Epithelial cell of proximal tubule (primary cell): ENCODE results near the gene C13orf46. TPM values are rescaled to one million over a fixed set of nuclear protein-coding genes. Genes with fewer than 3 reads are reported as not detected.

Experiments used
- DNase-seq: peaks from one replicate; pipeline ENCODE4 v3.0.0-alpha.2; 2011; ENCODE audit warnings: low read depth
- H3K4me3 ChIP-seq: 2 replicates; pipeline ENCODE4 v1.5.1; 2011; ENCODE audit warnings: low read depth, mild to moderate bottlenecking, low read length
- total RNA-seq: library from RNA; depleted of rRNA; stranded (reverse); fragments of >200 nt; gene quantifications from 2 replicates; pipeline ENCODE4 v1.2.3, GENCODE V29; 2015
- TF ChIP-seq, protein P1 (sequence below): conservative IDR thresholded peaks from 2 replicates; pipeline ENCODE4 v1.5.1; 2012; ENCODE audit warnings: low read depth, mild to moderate bottlenecking, low read length

Gene C13orf46
- total RNA-seq, 1 donor from 2014 or later = not detected

DNA sequence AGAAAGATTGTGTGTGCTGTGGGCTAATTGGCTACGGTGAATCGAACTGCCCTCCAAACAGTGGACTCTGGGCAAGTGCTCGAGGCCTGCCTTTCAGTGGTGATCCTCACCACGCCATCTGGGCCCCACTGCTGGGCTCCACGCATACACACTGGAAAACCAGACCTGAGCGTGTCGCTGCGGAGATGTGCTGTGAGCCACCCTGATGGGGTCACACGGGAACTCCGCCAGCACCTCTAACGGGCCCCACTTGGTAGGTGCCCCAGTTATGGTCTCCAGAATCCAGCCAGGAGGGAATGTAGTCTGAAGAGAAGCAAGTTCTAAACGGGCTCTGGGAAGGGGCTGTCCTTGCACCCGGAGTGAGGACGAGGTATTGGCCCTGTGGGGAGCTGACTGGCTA, 39.3 kb downstream of the C13orf46 start:
- TF ChIP-seq, protein P1, sequence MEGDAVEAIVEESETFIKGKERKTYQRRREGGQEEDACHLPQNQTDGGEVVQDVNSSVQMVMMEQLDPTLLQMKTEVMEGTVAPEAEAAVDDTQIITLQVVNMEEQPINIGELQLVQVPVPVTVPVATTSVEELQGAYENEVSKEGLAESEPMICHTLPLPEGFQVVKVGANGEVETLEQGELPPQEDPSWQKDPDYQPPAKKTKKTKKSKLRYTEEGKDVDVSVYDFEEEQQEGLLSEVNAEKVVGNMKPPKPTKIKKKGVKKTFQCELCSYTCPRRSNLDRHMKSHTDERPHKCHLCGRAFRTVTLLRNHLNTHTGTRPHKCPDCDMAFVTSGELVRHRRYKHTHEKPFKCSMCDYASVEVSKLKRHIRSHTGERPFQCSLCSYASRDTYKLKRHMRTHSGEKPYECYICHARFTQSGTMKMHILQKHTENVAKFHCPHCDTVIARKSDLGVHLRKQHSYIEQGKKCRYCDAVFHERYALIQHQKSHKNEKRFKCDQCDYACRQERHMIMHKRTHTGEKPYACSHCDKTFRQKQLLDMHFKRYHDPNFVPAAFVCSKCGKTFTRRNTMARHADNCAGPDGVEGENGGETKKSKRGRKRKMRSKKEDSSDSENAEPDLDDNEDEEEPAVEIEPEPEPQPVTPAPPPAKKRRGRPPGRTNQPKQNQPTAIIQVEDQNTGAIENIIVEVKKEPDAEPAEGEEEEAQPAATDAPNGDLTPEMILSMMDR = no peak
- no peak overlapping the region for H3K4me3 ChIP-seq

DNA sequence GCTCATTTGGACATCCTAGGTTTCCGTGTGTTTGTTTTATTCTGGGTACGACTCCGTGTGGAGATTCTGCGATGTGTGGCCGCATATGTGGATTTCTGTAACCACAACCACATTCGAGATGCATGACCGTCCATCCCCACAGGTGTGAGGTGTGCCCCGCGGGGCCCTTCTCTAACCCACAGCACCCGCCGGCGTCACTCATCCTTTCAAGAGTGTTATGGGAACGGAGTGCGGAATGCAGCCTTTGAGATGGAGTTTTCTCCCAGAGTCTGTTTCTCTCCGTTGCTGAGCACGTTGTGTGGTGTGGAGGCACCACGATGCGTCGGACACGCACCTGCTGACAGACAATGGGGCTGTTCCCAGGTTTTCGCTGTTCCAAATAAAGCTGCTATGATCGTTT, 40.0 kb downstream of the C13orf46 start:
- DNase-seq = no peak
- H3K4me3 ChIP-seq = no peak overlapping the region
- TF ChIP-seq, protein P1 = no peak

More for the DNA sequence above, 39.3 kb downstream of the C13orf46 start:
- DNase-seq = no peak

DNA sequence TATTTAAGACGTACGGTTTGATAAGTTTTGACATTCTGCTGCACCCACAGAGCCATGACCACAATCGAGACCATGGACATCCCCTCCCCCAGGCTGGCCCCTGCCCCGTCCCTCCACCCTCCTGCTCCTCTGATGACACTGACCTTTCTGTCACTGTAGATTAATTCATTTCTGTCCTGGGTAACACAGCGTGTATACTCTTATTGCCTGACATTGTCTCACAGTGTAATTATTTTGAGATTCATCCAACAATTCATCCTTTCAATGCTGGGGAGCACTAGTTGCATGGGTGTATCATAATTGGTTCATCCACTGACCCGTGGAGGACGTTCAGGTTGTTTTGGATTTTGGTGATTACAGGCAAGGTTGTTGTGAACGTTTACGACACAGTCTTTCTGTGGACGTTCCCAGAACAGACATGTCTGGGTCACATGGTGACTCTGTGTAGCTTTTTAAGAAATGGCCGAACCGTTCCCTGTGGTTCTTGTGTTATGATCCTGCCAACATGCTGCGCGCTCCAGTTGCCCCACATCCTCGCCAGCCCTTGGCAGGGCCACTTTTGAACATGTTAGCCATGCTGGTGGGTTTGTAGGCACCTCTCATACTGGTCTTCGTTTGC, 41.9 kb downstream of the C13orf46 start:
- H3K4me3 ChIP-seq = no peak overlapping the region
- no peak for DNase-seq
- TF ChIP-seq, protein P1 = no peak

DNA sequence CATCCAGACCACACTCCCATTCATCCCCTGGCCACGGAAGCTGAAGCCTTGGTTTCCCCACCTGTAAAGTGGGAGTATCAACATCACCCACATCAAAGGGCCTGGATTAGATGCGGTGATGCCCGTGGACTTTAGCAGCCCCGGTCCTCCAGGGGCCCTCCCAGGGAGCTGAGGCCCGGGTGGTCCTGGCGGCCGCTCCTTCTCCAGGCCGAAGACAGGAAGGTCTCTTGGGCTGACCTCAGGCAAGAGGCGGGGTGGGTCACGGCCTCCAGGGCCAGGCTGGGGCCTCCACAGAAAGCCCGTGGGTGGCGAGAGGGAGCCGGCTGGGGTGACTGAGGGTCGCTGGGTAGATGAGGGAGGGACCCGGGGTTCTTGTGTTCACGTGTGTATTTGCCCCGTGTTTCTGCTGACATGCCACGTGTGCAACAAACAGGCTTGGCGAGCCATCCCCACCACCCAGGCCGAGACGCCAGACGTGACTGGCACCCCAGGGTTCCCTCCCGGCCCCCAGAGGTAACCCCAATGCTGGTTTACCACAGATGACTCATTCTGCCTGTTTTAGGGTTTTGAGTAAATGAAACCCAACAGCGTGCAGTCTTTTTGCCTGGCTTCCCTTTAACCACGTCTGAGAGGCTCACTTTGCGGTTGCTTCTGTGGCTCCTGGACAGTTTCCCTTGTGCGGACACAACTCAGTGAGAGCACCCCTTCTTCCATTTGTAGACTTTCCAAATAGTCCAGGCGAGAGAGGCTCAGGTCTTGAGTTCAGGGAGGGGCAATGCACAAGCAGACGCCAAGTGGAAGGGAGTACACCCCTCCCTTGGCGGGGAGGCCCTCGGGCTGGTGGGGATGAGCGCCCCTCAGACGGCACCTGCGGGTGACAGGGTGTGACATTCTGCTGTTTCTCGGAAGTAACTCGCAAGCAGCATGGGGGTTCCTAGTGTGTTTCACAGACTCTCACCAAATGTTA, 42.9 kb downstream of the C13orf46 start:
- DNase-seq = no peak
- TF ChIP-seq, protein P1 = no peak

DNA sequence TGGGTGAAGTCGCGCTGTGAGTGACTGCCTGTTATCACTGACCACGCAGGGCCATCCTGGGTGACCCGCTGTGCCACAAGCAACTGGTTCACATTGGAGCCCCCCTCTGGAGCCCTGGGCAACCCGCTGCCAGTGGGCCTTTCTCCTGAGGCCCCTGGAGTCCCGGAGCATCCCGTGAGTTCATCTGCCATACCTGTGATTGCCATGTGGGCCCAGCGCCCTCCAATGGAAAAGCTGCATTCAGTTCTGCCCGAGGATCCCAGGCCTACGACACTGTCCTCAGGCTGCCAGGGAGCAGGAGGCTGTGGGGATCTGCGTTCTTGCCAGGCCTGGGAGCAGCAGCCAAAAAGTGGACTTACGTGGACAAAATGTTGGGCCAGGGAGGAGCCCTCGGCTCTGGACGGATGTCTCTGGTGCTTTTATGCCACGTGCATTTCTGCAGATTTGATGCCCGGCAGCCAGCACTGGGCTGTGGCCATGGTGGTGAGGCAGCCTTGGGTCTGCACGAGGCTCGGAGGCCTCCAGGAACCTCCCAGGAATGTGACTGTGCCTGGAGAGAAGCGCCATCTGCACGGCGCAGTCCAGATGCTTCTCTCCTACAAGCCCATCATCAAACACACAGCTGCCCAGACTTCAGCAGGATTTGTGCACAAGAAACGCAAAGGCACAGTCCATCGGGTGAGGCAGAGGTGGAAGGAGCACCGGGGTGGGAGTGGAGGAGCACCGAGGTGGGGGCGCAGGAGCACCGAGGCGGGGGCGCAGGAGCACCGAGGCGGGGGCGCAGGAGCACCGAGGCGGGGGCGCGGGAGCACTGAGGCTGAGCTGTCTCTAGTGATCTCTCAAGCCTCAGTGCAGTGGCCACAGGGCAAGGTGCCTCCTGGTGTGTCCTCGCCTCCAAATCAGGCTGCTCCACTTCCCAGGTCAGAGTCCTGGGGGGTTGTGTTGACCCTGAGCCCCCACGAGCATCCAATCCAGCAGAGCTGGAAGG, 44.0 kb downstream of the C13orf46 start:
- DNase-seq = no peak
- TF ChIP-seq, protein P1 = no peak
- no peak overlapping the region for H3K4me3 ChIP-seq

More for the DNA sequence above, 42.9 kb downstream of the C13orf46 start:
- no peak overlapping the region for H3K4me3 ChIP-seq
